ENCODE measurements around the gene MISP. TPM values are rescaled to one million over a fixed set of nuclear protein-coding genes. Genes with fewer than 3 reads are reported as not detected.

Gene MISP
- total RNA-seq, 6 experiments from 2014 or later, result 0.05 to 0.07 TPM; not detected in 4

- TF ChIP-seq CTCF (IDR thresholded peaks at IDR 0.05), result no peak
- H3K4me3 Mint-ChIP-seq, result no peak overlapping the region
- H3K9me3 Mint-ChIP-seq, result no peaks in the 10 kb centered on the region
- no peak overlapping the region for H3K27ac Mint-ChIP-seq
- no peak for DNase-seq
- H3K4me1 Mint-ChIP-seq (ENCODE audit: low read depth), result peaks cover 21% of the 10 kb centered on the region
- H3K36me3 Mint-ChIP-seq (ENCODE audit: low read depth), result peaks cover 25% of the 10 kb centered on the region
- peaks cover 4% of the 10 kb centered on the region for H3K27me3 Mint-ChIP-seq (ENCODE audit: insufficient read depth)
These were observed 45.0 kb downstream of the MISP start for GRCh38 chr19:795691-796581.

- Mint-ChIP-seq H3K4me3 (peak within 1 kb of the TSS; percentile 93), H3K4me1 (ENCODE audit: low read depth) (peaks cover 25% of the 10 kb centered on the region), H3K9me3 (no peaks in the 10 kb centered on the region), H3K27me3 (ENCODE audit: insufficient read depth) (peaks cover 4% of the 10 kb centered on the region), H3K36me3 (ENCODE audit: low read depth) (peaks cover 27% of the 10 kb centered on the region), H3K27ac (peak within 1 kb of the TSS; percentile 92)
- TF ChIP-seq CTCF (IDR thresholded peaks at IDR 0.05), result peak; percentile 60
- peak; percentile 100 for DNase-seq
These were observed 46.0 kb downstream of the MISP start, which contains the start of gene PTBP1 for GRCh38 chr19:796692-797527. TSS of gene PTBP1 (plus strand) at chr19:797452. CDS start at chr19:797498, 46 bp downstream.

DNA sequence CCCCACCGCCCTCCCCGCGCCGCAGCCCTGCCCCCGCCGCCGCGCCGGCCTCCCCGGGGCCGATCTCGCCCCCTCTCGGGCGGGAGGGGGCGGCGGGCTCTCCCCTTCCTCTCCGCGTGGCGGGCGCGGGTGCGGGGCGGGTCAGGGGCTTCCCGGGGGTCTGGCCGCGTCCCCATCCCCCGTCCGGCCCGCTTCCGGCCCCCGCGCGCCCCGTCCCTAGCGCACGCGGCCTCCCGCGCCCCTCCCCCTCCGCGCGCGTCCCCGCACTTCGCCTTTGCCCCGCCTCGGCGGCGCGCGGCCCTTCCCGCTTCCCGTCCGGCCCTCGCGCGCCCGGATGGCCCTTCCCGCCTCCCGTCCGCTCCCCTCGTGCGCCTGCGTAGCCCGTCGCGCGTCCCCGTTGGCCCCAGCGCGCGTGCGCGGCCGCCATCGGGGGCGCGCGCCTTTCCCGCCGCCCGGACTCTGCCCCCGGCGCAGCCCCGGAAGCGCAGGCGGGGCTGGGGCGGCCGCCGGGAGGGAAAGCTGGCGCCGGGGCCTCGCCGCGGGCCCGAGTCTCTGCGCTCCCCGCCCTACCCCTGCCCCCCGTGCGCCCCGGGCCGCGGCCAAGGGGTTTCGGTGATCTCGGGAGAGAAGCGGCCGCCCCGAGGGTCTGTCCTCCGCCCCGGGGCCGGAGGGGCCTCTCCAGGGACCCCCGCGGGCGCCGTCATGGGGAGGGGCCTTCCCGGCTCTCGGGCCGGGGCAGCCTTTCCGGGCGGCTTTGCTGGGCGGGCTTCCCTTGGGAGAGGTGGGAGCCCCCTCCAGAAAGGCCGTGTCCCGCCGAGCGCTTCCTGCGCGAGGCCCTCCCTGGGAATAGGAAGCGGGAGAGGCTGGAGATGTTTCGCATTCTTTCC, 46.9 kb downstream of the MISP start:
- Mint-ChIP-seq H3K4me1 (ENCODE audit: low read depth) (peaks cover 33% of the 10 kb centered on the region), H3K36me3 (ENCODE audit: low read depth) (peaks cover 33% of the 10 kb centered on the region)

GRCh38 chr19:798415-799075, 47.6 kb downstream of the MISP start:
- TF ChIP-seq CTCF (IDR thresholded peaks at IDR 0.05), result no peak
- H3K36me3 Mint-ChIP-seq (ENCODE audit: low read depth), result peaks cover 35% of the 10 kb centered on the region
- H3K4me3 Mint-ChIP-seq, result peak overlapping the region; percentile 93
- peaks cover 12% of the 10 kb centered on the region for H3K27me3 Mint-ChIP-seq (ENCODE audit: insufficient read depth)
- no peaks in the 10 kb centered on the region for H3K9me3 Mint-ChIP-seq
- H3K4me1 Mint-ChIP-seq (ENCODE audit: low read depth), result peaks cover 35% of the 10 kb centered on the region
- H3K27ac Mint-ChIP-seq, result peak overlapping the region; percentile 88
- no peak for DNase-seq

More for the DNA sequence above, 46.9 kb downstream of the MISP start:
- no peak for TF ChIP-seq CTCF (IDR thresholded peaks at IDR 0.05)
- peak; percentile 76 for DNase-seq
- Mint-ChIP-seq H3K27me3 (ENCODE audit: insufficient read depth) (peaks cover 6% of the 10 kb centered on the region), H3K4me3 (peak overlapping the region; percentile 93), H3K9me3 (no peaks in the 10 kb centered on the region), H3K27ac (peak overlapping the region; percentile 88)
